SU-DHL-6 (cell line): ENCODE data around the gene PPARGC1A.

Source experiments
- H2AFZ ChIP-seq: fragments of 200-600 bp; sonication (generic); 2 replicates; pipeline ENCODE4 v1.6.1; 2014; ENCODE audit warnings: low read depth, mild to moderate bottlenecking, moderate library complexity, mixed read lengths, antibody characterized with exemption, low read length; ENCODE audit not compliant: severe bottlenecking
- H3F3A ChIP-seq: fragments of 200-600 bp; shearing (Covaris generic); 2 replicates; pipeline ENCODE4 v1.6.0; 2016; ENCODE audit warnings: antibody characterized with exemption, mild to moderate bottlenecking; ENCODE audit not compliant: insufficient read depth
- H3K27ac ChIP-seq: fragments of 200-600 bp; sonication (generic); 2 replicates; pipeline ENCODE4 v1.5.1; 2016; ENCODE audit warnings: low read depth, mild to moderate bottlenecking, low read length, moderate library complexity, mixed read lengths
- H3K27me3 ChIP-seq: fragments of 200-600 bp; sonication (generic), shearing (Covaris generic); 2 replicates; pipeline ENCODE4 v1.6.0; 2014; ENCODE audit warnings: mild to moderate bottlenecking, low read length
- H3K36me3 ChIP-seq: fragments of 200-600 bp; sonication (generic); 2 replicates; pipeline ENCODE4 v1.6.1; 2014; ENCODE audit warnings: mild to moderate bottlenecking, low read length, mixed read lengths
- H3K4me2 ChIP-seq: fragments of 300-600, 200-600 bp; shearing (Covaris generic), sonication (generic); 2 replicates; pipeline ENCODE4 v1.6.0; 2014; ENCODE audit warnings: low read length, low read depth, mild to moderate bottlenecking; ENCODE audit not compliant: poor library complexity, severe bottlenecking
- H3K4me3 ChIP-seq: fragments of 200-600 bp; sonication (generic); 2 replicates; pipeline ENCODE4 v1.5.1; 2014; ENCODE audit warnings: antibody characterized with exemption, low read length, mild to moderate bottlenecking, mixed read lengths; ENCODE audit not compliant: insufficient read depth, poor library complexity, severe bottlenecking
- H3K79me2 ChIP-seq: fragments of 200-600 bp; sonication (generic); 2 replicates; pipeline ENCODE4 v1.6.1; 2014; ENCODE audit warnings: mild to moderate bottlenecking, low read length, moderate library complexity; ENCODE audit not compliant: insufficient read depth
- H3K9ac ChIP-seq: fragments of 200-600 bp; sonication (generic); 2 replicates; pipeline ENCODE4 v1.7.0; 2014; ENCODE audit warnings: mild to moderate bottlenecking, low read length
- H3K9me2 ChIP-seq: fragments of 200-600 bp; sonication (generic); replicated peaks from 2 replicates; pipeline ENCODE4 v1.6.1; 2014; ENCODE audit warnings: low read length; ENCODE audit not compliant: insufficient read depth
- H3K9me3 ChIP-seq: fragments of 200-600 bp; sonication (generic); 2 replicates; pipeline ENCODE4 v1.6.1; 2014; ENCODE audit warnings: low read length, mixed read lengths; ENCODE audit not compliant: insufficient read depth
- H4K20me1 ChIP-seq: fragments of 200-600 bp; sonication (generic); 2 replicates; pipeline ENCODE4 v1.6.1; 2014; ENCODE audit warnings: low read depth, mild to moderate bottlenecking, antibody characterized with exemption, low read length, moderate library complexity, mixed read lengths
- CTCF ChIP-seq: fragments of 200-600 bp; sonication (generic); IDR thresholded peaks from one replicate; pipeline ENCODE4 v1.5.1; 2017; ENCODE audit warnings: antibody characterized with exemption, mild to moderate bottlenecking, low read length, moderate library complexity; ENCODE audit not compliant: insufficient read depth, poor library complexity, severe bottlenecking
- EZH2phosphoT487 ChIP-seq: fragments of 200-600 bp; sonication (generic), shearing (Covaris generic); conservative IDR thresholded peaks from 2 replicates; pipeline ENCODE4 v1.6.1; 2018; ENCODE audit warnings: mild to moderate bottlenecking, antibody characterized with exemption, low read length, moderate library complexity, mixed read lengths

The PPARGC1A gene

GRCh38 chr4:23903859-23904438 is 14.1 kb upstream of the PPARGC1A start:
- Histone ChIP-seq H3K9ac (no peak overlapping the region), H3K9me3 (no peaks in the 10 kb centered on the region), H3K9me2 (no peaks in the 10 kb centered on the region), H3K36me3 (no peaks in the 10 kb centered on the region), H3K4me3 (no peak overlapping the region), H3K27me3 (no peaks in the 10 kb centered on the region), H3K79me2 (no peaks in the 10 kb centered on the region), H2AFZ (no peak overlapping the region), H3K4me2 (no peak overlapping the region), H4K20me1 (no peaks in the 10 kb centered on the region), H3K27ac (no peak overlapping the region), H3F3A (no peaks in the 10 kb centered on the region)
- TF ChIP-seq CTCF: no peak
- no peak for TF ChIP-seq EZH2phosphoT487

GRCh38 chr4:23902222-23902804 is 12.5 kb upstream of the PPARGC1A start:
- TF ChIP-seq EZH2phosphoT487 (no peak), CTCF (no peak)
- H3K27me3 ChIP-seq: no peaks in the 10 kb centered on the region
- no peaks in the 10 kb centered on the region for H3F3A ChIP-seq
- H3K4me2 ChIP-seq: no peak overlapping the region
- no peaks in the 10 kb centered on the region for H3K36me3 ChIP-seq
- H3K27ac ChIP-seq: no peak overlapping the region
- H3K9ac ChIP-seq: no peak overlapping the region
- H2AFZ ChIP-seq: no peak overlapping the region
- H3K9me3 ChIP-seq: no peaks in the 10 kb centered on the region
- H3K79me2 ChIP-seq: no peaks in the 10 kb centered on the region
- H3K4me3 ChIP-seq: no peak overlapping the region
- H3K9me2 ChIP-seq: no peaks in the 10 kb centered on the region
- H4K20me1 ChIP-seq: no peaks in the 10 kb centered on the region

GRCh38 chr4:23900636-23901035 is 10.8 kb upstream of the PPARGC1A start:
- Histone ChIP-seq H3K9ac (no peak overlapping the region), H3K9me3 (no peaks in the 10 kb centered on the region), H3K4me2 (no peak overlapping the region), H2AFZ (no peak overlapping the region), H3K79me2 (no peaks in the 10 kb centered on the region), H3K36me3 (no peaks in the 10 kb centered on the region), H3K4me3 (no peak overlapping the region), H4K20me1 (no peaks in the 10 kb centered on the region), H3K27me3 (no peaks in the 10 kb centered on the region), H3K27ac (no peak overlapping the region), H3K9me2 (no peaks in the 10 kb centered on the region), H3F3A (no peaks in the 10 kb centered on the region)
- TF ChIP-seq CTCF: no peak
- no peak for TF ChIP-seq EZH2phosphoT487
